ENCODE results near the gene KLHDC8B. TPM values are rescaled to one million over a fixed set of nuclear protein-coding genes. Genes with fewer than 3 reads are reported as not detected.

KLHDC8B gene
- polyA plus RNA-seq (ENCODE audit: insufficient read length in 4 of 4): 10 to 100 TPM; 41.0 to 48.2 (median 47.9) TPM

- DNase-seq (ENCODE audit: low read depth in 4 of 4, low spot score in 2 of 4): peak; percentile 70 to 86 (median 80)
These were observed at the start of gene KLHDC8B for GRCh38 chr3:49171119-49171774. Gene KLHDC8B (plus strand): TSS chr3:49171598. CDS start chr3:49172770, 1,172 bp downstream.

GRCh38 chr3:49122022-49122421 is 49.4 kb upstream of the KLHDC8B start:
- DNase-seq (ENCODE audit: low read depth in 4 of 4, low spot score in 2 of 4): no peak

GRCh38 chr3:49122451-49122850 is 48.9 kb upstream of the KLHDC8B start:
- DNase-seq (ENCODE audit: low read depth in 4 of 4, low spot score in 2 of 4): no peak

GRCh38 chr3:49122886-49123545 is 48.4 kb upstream of the KLHDC8B start:
- no peak for DNase-seq (ENCODE audit: low read depth in 4 of 4, low spot score in 2 of 4)

- DNase-seq (ENCODE audit: low read depth in 4 of 4, low spot score in 2 of 4): no peak
These were observed 47.7 kb upstream of the KLHDC8B start for GRCh38 chr3:49123687-49124086.

GRCh38 chr3:49124203-49124602 is 47.2 kb upstream of the KLHDC8B start:
- no peak for DNase-seq (ENCODE audit: low read depth in 4 of 4, low spot score in 2 of 4)

- DNase-seq (ENCODE audit: low read depth in 4 of 4, low spot score in 2 of 4): no peak
These were observed 46.3 kb upstream of the KLHDC8B start for GRCh38 chr3:49124991-49125670.

GRCh38 chr3:49131040-49131439 is 40.4 kb upstream of the KLHDC8B start:
- no peak for DNase-seq (ENCODE audit: low read depth in 4 of 4, low spot score in 2 of 4)

GRCh38 chr3:49131576-49131975 is 39.8 kb upstream of the KLHDC8B start:
- DNase-seq (ENCODE audit: low read depth in 4 of 4, low spot score in 2 of 4): no peak

GRCh38 chr3:49132073-49132436 is 39.3 kb upstream of the KLHDC8B start:
- DNase-seq (ENCODE audit: low read depth in 4 of 4, low spot score in 2 of 4): no peak

GRCh38 chr3:49132437-49133225 is 38.8 kb upstream of the KLHDC8B start, which contains the start of gene LAMB2:
Gene LAMB2 (minus strand): TSS chr3:49133050. CDS start chr3:49132867, 183 bp downstream.
- peak; percentile 63 to 92 (median 80) for DNase-seq (ENCODE audit: low read depth in 4 of 4, low spot score in 2 of 4)

GRCh38 chr3:49133226-49133951 is 38.0 kb upstream of the KLHDC8B start:
- DNase-seq (ENCODE audit: low read depth in 4 of 4, low spot score in 2 of 4): peak; percentile 68 to 89 (median 85)

GRCh38 chr3:49134471-49135265 is 36.7 kb upstream of the KLHDC8B start:
- DNase-seq (ENCODE audit: low read depth in 4 of 4, low spot score in 2 of 4): no peak

GRCh38 chr3:49135499-49135898 is 35.9 kb upstream of the KLHDC8B start:
- no peak for DNase-seq (ENCODE audit: low read depth in 4 of 4, low spot score in 2 of 4)

GRCh38 chr3:49140080-49140479 is 31.3 kb upstream of the KLHDC8B start:
- DNase-seq (ENCODE audit: low read depth in 4 of 4, low spot score in 2 of 4): no peak

- DNase-seq (ENCODE audit: low read depth in 4 of 4, low spot score in 2 of 4): no peak
These were observed 23.2 kb upstream of the KLHDC8B start for GRCh38 chr3:49148159-49148558.

GRCh38 chr3:49151610-49152009 is 19.8 kb upstream of the KLHDC8B start:
- no peak for DNase-seq (ENCODE audit: low read depth in 4 of 4, low spot score in 2 of 4)

GRCh38 chr3:49153349-49153912 is 18.0 kb upstream of the KLHDC8B start:
- no peak for DNase-seq (ENCODE audit: low read depth in 4 of 4, low spot score in 2 of 4)

- DNase-seq (ENCODE audit: low read depth in 4 of 4, low spot score in 2 of 4): no peak
These were observed 14.1 kb upstream of the KLHDC8B start for GRCh38 chr3:49157289-49157688.
